Activated CD8-positive, alpha-beta memory T cell treated with anti-CD3 and anti-CD28 coated beads for 24 hours (primary cell): Measurements from ENCODE around the gene GLOD5.
A peak's percentile ranks its signal among the peaks of the same experiment; 100 is the strongest.
"Not testable (repeated sequence)": the region's sequence is repeated elsewhere in the genome, so short reads cannot be mapped to it uniquely, and the experiment has no call there.

ENCODE experiments used
- DNase-seq: peaks from one replicate; pipeline ENCODE4 v3.0.0-alpha.2; 2020

The GLOD5 gene

GRCh38 chrX:48794911-48795515 lies 33.5 kb downstream of the GLOD5 start:
- DNase-seq: no peak

GRCh38 chrX:48798318-48798717 lies 36.8 kb downstream of the GLOD5 start:
- DNase-seq: no peak

- DNase-seq: no peak
Measured at GRCh38 chrX:48800574-48801279, 39.2 kb downstream of the GLOD5 start.

- DNase-seq: peak; percentile 91
Measured at GRCh38 chrX:48801280-48802088, 39.9 kb downstream of the GLOD5 start, which contains the start of gene HDAC6. HDAC6 (plus strand) TSS chrX:48802067; CDS start chrX:48802693, 626 bp downstream.

GRCh38 chrX:48802089-48802904 lies 40.8 kb downstream of the GLOD5 start:
- DNase-seq: peak; percentile 89

GRCh38 chrX:48802905-48803200 lies 41.3 kb downstream of the GLOD5 start:
- DNase-seq: no peak

- DNase-seq: no peak
Measured at GRCh38 chrX:48806081-48806480, 44.5 kb downstream of the GLOD5 start.

GRCh38 chrX:48813644-48814043 lies 52.1 kb downstream of the GLOD5 start:
- DNase-seq: no peak

GRCh38 chrX:48814722-48815121 lies 53.2 kb downstream of the GLOD5 start:
- DNase-seq: no peak

GRCh38 chrX:48815266-48815665 lies 53.7 kb downstream of the GLOD5 start:
- no peak for DNase-seq

GRCh38 chrX:48816014-48816810 lies 54.7 kb downstream of the GLOD5 start:
- DNase-seq: no peak

- no peak for DNase-seq
Measured at GRCh38 chrX:48818098-48818497, 56.6 kb downstream of the GLOD5 start.

GRCh38 chrX:48818866-48819265 lies 57.3 kb downstream of the GLOD5 start:
- DNase-seq: no peak

GRCh38 chrX:48819394-48819793 lies 57.8 kb downstream of the GLOD5 start:
- DNase-seq: not testable (repeated sequence)

- no peak for DNase-seq
Measured at GRCh38 chrX:48823053-48823452, 61.5 kb downstream of the GLOD5 start.
